K562 (cell line): ENCODE measurements around the gene PPP1R14D. TPM values are rescaled to one million over a fixed set of nuclear protein-coding genes. Genes with fewer than 3 reads are reported as not detected.
A peak's percentile ranks its signal among the peaks of the same experiment; 100 is the strongest.

Source experiments
- CAMTA2 ChIP-seq: fragments of 250-450 bp; sonication (Bioruptor Pico); conservative IDR thresholded peaks from 2 replicates; pipeline ENCODE4 v1.5.1; 2022
- CEBPG ChIP-seq, 3 experiments: fragments of 200-800 bp in 1 of 3; sonication (Bioruptor generic) in 1 of 3; sonication (generic) in 1 of 3; formaldehyde crosslinking in 1 of 3; IDR thresholded peaks in 2 of 3; conservative IDR thresholded peaks in 1 of 3; 2 replicates each; pipeline versions ENCODE4 v1.6.1 to v1.8.0; 2016 to 2022; ENCODE audit warnings: missing compliant biosample characterization in 2 of 3, missing genetic modification characterization in 2 of 3, mild to moderate bottlenecking in 1 of 3, missing genetic modification reagents in 1 of 3
- ELF4 ChIP-seq: fragments of 450-650 bp; formaldehyde crosslinking; IDR thresholded peaks from 2 replicates; pipeline ENCODE4 v1.4.0; 2022; ENCODE audit warnings: missing genetic modification characterization
- FIP1L1 ChIP-seq: fragments of 200-400 bp; formaldehyde crosslinking; IDR thresholded peaks from 2 replicates; pipeline ENCODE4 v1.6.1; 2018; ENCODE audit warnings: mild to moderate bottlenecking, low read depth, low read length; ENCODE audit not compliant: poor library complexity, severe bottlenecking
- HEY1 ChIP-seq: fragments of 250-450 bp; sonication (Bioruptor Pico); IDR thresholded peaks from 2 replicates; pipeline ENCODE4 v1.5.0; 2020; ENCODE audit warnings: mild to moderate bottlenecking, moderate library complexity, borderline replicate concordance
- KDM1A ChIP-seq, 2 experiments: fragments of 450-650 bp; IDR thresholded peaks; 2 replicates each; pipeline ENCODE4 v1.6.1; 2016; ENCODE audit warnings: mild to moderate bottlenecking in 2 of 2
- NFRKB ChIP-seq: fragments of 450-650 bp; IDR thresholded peaks from 2 replicates; pipeline ENCODE4 v1.6.1; 2016; ENCODE audit warnings: low read depth
- RBM25 ChIP-seq: fragments of 200-400 bp; formaldehyde crosslinking; IDR thresholded peaks from 2 replicates; pipeline ENCODE4 v1.6.1; 2018; ENCODE audit warnings: low read length, low read depth, moderate library complexity; ENCODE audit not compliant: severe bottlenecking
- STAG1 ChIP-seq: sonication (generic); formaldehyde crosslinking; IDR thresholded peaks from 2 replicates; pipeline ENCODE4 v1.5.0; 2020; ENCODE audit warnings: missing genetic modification reagents, borderline replicate concordance
- TRIM24 ChIP-seq, 2 experiments: fragments of 450-650 bp; IDR thresholded peaks; 2 replicates each; pipeline ENCODE4 v1.6.1; 2016
- YY1 ChIP-seq, 3 experiments: IDR thresholded peaks; 2 replicates each; pipeline ENCODE4 v1.6.1; 2011; ENCODE audit warnings: low read length in 2 of 3, mild to moderate bottlenecking in 2 of 3, moderate library complexity in 2 of 3, borderline replicate concordance in 1 of 3, control low read depth in 1 of 3, low read depth in 1 of 3; ENCODE audit not compliant: insufficient read depth in 3 of 3, insufficient replicate concordance in 2 of 3, control insufficient read depth in 1 of 3, insufficient read length in 1 of 3; ENCODE audit errors: extremely low read depth in 1 of 3
- polyA plus RNA-seq, 8 experiments: library from polyadenylated mRNA; depleted of rRNA in 4 of 8; stranded (reverse) in 5 of 8; unstranded in 3 of 8; fragments of >200 nt; fragmentation: Nextera tagmentation in 2 of 8; fragmentation: Illumina TruSeq in 1 of 8; extraction: Ambion mirVana in 2 of 8; extraction: Trizol in 1 of 8; gene quantifications; 2 replicates each; pipeline versions ENCODE4 v1.2.1 to v1.2.3, GENCODE V29; 2011 to 2014; ENCODE audit warnings: inconsistent platforms in 1 of 8, missing spikeins in 1 of 8
- total RNA-seq, 7 experiments: library from RNA; depleted of rRNA in 6 of 7; stranded (reverse); fragments of >200 nt in 6 of 7; fragmentation: Illumina TruSeq in 2 of 7; extraction: Trizol in 2 of 7; gene quantifications; 2 replicates each; pipeline versions ENCODE4 v1.2.1 to v1.2.3, GENCODE V29; 2011 to 2021; ENCODE audit warnings: low replicate concordance in 1 of 7
- TF ChIP-seq, protein P1 (sequence below), 2 experiments: fragments of 150-350 bp in 1 of 2; IDR thresholded peaks; 2 replicates each; pipeline ENCODE4 v1.6.1; 2012 to 2016; ENCODE audit warnings: low read depth in 2 of 2, low read length in 2 of 2, mild to moderate bottlenecking in 1 of 2, moderate library complexity in 1 of 2
- TF ChIP-seq, protein P2 (sequence below): sonication (generic); formaldehyde crosslinking; IDR thresholded peaks from 2 replicates; pipeline ENCODE4 v1.8.0; 2023; ENCODE audit warnings: mild to moderate bottlenecking, missing genetic modification reagents
- TF ChIP-seq, protein P3 (sequence below): fragments of 450-650 bp; IDR thresholded peaks from 2 replicates; pipeline ENCODE4 v1.6.1; 2017; ENCODE audit warnings: antibody characterized with exemption
- TF ChIP-seq, protein P4 (sequence below), 2 experiments: IDR thresholded peaks; 2 replicates each; pipeline ENCODE4 v1.6.1; 2011; ENCODE audit warnings: borderline replicate concordance in 1 of 2, control low read depth in 1 of 2, low read depth in 1 of 2, low read length in 1 of 2, mild to moderate bottlenecking in 1 of 2, mixed read lengths in 1 of 2, moderate library complexity in 1 of 2; ENCODE audit not compliant: insufficient read depth in 1 of 2, insufficient read length in 1 of 2, poor library complexity in 1 of 2, severe bottlenecking in 1 of 2; ENCODE audit errors: extremely low read depth in 1 of 2

The PPP1R14D gene
- total and polyA plus RNA-seq, 9 of the 15 experiments (the other 6 are each of a cell fraction or from before 2014, with no cell fraction given), result 0.11 to 0.18 TPM; not detected in 7

DNA sequence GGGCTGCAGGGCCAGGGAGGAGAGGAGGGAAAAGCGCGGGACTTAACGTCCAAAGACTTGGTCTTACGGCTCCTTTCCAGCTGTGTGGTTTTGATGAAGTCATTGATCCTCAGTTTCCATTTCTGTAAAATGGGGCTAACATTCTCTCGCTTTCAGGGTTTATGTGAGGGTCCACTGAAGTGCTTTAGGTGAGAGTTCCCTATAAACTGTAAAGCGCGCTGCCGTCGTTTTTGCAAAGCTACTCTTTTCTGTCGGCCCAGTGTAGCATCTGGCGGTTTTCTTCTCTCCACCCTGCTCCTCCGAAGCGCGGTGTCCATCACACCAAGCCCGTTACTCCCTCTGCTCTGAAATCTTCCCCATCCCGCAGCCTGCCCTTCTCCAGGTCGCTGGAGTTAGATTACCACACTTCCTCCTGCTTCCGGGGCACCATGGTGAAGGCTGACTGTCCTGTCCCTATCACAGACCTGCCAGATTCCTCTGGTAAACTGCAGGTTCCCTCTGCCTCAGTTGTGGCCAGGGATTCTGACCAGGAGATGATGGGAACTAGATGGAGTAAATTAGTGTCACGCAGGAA lies 20.5 kb downstream of the PPP1R14D start (continued):
- TF ChIP-seq, protein P1, sequence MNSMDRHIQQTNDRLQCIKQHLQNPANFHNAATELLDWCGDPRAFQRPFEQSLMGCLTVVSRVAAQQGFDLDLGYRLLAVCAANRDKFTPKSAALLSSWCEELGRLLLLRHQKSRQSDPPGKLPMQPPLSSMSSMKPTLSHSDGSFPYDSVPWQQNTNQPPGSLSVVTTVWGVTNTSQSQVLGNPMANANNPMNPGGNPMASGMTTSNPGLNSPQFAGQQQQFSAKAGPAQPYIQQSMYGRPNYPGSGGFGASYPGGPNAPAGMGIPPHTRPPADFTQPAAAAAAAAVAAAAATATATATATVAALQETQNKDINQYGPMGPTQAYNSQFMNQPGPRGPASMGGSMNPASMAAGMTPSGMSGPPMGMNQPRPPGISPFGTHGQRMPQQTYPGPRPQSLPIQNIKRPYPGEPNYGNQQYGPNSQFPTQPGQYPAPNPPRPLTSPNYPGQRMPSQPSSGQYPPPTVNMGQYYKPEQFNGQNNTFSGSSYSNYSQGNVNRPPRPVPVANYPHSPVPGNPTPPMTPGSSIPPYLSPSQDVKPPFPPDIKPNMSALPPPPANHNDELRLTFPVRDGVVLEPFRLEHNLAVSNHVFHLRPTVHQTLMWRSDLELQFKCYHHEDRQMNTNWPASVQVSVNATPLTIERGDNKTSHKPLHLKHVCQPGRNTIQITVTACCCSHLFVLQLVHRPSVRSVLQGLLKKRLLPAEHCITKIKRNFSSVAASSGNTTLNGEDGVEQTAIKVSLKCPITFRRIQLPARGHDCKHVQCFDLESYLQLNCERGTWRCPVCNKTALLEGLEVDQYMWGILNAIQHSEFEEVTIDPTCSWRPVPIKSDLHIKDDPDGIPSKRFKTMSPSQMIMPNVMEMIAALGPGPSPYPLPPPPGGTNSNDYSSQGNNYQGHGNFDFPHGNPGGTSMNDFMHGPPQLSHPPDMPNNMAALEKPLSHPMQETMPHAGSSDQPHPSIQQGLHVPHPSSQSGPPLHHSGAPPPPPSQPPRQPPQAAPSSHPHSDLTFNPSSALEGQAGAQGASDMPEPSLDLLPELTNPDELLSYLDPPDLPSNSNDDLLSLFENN (IDR thresholded peaks at IDR 0.05; ENCODE audit: low read depth in 2 of 2, low read length in 2 of 2), result no peak
- TF ChIP-seq FIP1L1 (no peak), ELF4 (no peak), TRIM24 (IDR thresholded peaks at IDR 0.05) (no peak), HEY1 (CRISPR knock-in tag) (no peak), NFRKB (no peak), KDM1A (IDR thresholded peaks at IDR 0.05) (peak; percentile 75 to 76), RBM25 (peak; percentile 86), CAMTA2 (CRISPR knock-in tag) (no peak), STAG1 (CRISPR knock-in tag) (no peak), YY1 (IDR thresholded peaks at IDR 0.05; ENCODE audit: borderline replicate concordance in 1 of 3, control insufficient read depth in 1 of 3, extremely low read depth in 1 of 3, insufficient read depth in 3 of 3, insufficient read length in 1 of 3, insufficient replicate concordance in 2 of 3, low read depth in 1 of 3, low read length in 2 of 3) (no peak), CEBPG (CRISPR knock-in tag; IDR thresholded peaks at IDR 0.05) (no peak), CEBPG (tag; conservative IDR thresholded peaks at IDR 0.05 in 1 of 2, IDR thresholded peaks at IDR 0.05 in 1 of 2) (no peak)
- TF ChIP-seq, protein P2, sequence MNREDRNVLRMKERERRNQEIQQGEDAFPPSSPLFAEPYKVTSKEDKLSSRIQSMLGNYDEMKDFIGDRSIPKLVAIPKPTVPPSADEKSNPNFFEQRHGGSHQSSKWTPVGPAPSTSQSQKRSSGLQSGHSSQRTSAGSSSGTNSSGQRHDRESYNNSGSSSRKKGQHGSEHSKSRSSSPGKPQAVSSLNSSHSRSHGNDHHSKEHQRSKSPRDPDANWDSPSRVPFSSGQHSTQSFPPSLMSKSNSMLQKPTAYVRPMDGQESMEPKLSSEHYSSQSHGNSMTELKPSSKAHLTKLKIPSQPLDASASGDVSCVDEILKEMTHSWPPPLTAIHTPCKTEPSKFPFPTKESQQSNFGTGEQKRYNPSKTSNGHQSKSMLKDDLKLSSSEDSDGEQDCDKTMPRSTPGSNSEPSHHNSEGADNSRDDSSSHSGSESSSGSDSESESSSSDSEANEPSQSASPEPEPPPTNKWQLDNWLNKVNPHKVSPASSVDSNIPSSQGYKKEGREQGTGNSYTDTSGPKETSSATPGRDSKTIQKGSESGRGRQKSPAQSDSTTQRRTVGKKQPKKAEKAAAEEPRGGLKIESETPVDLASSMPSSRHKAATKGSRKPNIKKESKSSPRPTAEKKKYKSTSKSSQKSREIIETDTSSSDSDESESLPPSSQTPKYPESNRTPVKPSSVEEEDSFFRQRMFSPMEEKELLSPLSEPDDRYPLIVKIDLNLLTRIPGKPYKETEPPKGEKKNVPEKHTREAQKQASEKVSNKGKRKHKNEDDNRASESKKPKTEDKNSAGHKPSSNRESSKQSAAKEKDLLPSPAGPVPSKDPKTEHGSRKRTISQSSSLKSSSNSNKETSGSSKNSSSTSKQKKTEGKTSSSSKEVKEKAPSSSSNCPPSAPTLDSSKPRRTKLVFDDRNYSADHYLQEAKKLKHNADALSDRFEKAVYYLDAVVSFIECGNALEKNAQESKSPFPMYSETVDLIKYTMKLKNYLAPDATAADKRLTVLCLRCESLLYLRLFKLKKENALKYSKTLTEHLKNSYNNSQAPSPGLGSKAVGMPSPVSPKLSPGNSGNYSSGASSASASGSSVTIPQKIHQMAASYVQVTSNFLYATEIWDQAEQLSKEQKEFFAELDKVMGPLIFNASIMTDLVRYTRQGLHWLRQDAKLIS (CRISPR knock-in tag), result no peak
- TF ChIP-seq, protein P3, sequence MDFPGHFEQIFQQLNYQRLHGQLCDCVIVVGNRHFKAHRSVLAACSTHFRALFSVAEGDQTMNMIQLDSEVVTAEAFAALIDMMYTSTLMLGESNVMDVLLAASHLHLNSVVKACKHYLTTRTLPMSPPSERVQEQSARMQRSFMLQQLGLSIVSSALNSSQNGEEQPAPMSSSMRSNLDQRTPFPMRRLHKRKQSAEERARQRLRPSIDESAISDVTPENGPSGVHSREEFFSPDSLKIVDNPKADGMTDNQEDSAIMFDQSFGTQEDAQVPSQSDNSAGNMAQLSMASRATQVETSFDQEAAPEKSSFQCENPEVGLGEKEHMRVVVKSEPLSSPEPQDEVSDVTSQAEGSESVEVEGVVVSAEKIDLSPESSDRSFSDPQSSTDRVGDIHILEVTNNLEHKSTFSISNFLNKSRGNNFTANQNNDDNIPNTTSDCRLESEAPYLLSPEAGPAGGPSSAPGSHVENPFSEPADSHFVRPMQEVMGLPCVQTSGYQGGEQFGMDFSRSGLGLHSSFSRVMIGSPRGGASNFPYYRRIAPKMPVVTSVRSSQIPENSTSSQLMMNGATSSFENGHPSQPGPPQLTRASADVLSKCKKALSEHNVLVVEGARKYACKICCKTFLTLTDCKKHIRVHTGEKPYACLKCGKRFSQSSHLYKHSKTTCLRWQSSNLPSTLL, result no peak
- TF ChIP-seq, protein P4, sequence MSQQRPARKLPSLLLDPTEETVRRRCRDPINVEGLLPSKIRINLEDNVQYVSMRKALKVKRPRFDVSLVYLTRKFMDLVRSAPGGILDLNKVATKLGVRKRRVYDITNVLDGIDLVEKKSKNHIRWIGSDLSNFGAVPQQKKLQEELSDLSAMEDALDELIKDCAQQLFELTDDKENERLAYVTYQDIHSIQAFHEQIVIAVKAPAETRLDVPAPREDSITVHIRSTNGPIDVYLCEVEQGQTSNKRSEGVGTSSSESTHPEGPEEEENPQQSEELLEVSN (IDR thresholded peaks at IDR 0.05; ENCODE audit: borderline replicate concordance in 1 of 2, extremely low read depth in 1 of 2, insufficient read depth in 1 of 2, insufficient read length in 1 of 2, low read depth in 1 of 2, low read length in 1 of 2, poor library complexity in 1 of 2, severe bottlenecking in 1 of 2), result peak; percentile 48 to 55
